Islet of Langerhans (tissue), 1 donor: ENCODE measurements around the gene LDLR.
"Not testable (repeated sequence)": the region's sequence is repeated elsewhere in the genome, so short reads cannot be mapped to it uniquely, and the experiment has no call there.

Source experiments
- FAIRE-seq: peaks from one replicate; lab custom pipeline; 2011; peaks lifted over from hg19 to GRCh38; lab: Jason Lieb, UNC

LDLR gene

DNA sequence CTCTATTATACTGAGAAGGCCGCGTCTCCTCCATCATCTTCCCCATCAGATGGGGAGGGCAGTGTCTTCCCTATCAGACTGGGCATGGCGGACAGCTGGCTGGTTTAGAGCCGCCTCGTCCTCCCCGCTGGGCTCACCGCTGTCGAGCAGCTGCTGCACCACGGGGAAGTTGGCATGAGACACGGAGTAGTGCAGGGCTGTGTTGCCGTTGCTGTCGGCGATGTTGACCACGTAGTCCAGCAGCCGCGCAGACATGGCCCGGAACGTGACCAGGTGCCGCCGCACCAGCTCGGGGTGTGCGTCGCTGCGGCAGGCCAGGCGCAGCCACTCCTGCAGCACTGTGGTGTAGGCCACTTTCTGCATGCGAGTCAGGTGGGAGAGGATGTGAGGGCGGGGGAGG lies 85.1 kb downstream of the LDLR start:
- no peak for FAIRE-seq

DNA sequence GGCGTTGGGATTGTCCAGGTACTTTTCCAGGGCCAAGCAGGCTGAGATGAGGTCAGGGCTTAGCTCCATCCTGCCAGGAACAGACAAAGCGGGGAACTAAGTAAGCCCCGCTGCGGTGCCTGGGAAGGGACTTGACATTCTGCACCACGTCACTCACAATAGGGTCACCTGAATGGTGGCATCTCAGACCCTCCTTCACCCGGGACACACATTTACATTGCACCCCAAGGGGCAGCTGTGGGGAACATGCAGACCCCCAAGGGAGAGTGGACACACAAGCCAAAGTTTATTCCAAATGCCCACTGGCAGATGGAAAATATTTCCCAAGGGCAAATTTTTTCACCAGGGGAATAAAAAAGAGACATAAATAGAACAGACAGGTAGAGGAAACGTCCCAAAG lies 86.7 kb downstream of the LDLR start:
- FAIRE-seq, result no peak

DNA sequence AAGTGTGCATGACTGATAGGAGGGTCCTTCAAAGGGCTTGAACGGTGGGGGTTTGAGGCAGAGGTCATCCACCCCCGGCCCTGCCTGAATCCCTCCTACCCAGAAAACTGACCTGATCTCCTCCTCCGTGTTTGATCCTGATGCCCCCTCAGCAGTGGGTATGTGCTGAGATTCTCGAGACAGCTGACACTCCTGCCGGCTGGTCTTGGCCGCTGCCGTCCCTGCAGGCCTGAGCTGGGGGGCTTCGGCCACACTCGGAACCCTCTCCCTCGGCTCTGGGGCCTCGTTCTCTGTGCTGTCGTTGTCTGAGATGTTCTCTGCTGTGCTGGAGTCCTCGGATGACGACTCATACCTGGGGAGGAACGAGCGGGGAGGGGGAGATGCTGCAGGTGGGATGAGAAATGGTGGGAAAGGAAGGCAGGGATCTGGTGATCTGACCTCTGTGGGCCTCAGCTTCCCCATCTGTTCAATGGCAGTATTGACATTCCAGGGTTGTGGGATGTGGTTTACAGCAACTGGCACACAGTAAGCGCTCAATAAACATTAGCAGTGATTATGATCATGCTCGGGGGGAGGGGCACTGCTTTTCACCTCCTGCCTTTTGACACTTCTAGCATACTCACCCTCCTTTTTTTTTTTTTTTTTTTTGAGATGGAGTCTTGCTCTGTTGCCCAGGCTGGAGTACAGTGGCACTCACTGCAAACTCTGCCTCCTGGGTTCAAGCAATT lies 87.4 kb downstream of the LDLR start:
- FAIRE-seq, result no peak

DNA sequence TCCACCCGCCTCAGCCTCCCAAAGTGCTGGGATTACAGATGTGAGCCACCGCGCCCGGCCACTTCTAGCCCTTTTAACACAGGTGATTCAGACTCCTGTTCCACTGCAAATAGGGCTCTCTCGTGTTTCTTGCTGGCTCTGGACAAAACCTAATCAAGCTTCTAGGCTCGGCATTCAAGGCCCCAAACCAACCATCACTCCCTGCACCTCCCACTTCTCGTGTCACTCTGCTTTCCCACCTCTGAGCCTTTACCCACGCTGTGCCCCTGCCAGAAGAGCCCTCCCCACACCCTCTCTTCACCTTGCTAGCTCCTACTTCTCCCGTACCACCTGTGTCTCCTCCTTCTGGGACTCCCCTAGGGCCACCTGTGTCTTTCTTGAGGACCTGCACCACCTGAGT lies 88.3 kb downstream of the LDLR start:
- no peak for FAIRE-seq

DNA sequence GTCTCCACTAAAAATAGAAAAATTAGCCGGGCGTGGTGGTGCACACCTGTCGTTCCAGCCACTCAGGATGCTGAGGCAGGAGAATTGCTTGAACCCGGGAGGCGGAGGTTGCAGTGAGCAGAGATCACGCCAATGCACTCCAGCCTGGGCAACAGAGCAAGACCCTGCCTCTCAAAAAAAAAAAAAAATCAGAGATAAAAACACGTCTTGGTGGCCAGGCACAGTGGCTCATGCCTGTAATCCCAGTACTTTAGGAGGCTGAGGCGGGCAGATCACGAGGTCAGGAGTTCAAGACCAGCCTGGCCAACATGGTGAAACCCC lies 89.8 kb downstream of the LDLR start:
- not testable (repeated sequence) for FAIRE-seq

DNA sequence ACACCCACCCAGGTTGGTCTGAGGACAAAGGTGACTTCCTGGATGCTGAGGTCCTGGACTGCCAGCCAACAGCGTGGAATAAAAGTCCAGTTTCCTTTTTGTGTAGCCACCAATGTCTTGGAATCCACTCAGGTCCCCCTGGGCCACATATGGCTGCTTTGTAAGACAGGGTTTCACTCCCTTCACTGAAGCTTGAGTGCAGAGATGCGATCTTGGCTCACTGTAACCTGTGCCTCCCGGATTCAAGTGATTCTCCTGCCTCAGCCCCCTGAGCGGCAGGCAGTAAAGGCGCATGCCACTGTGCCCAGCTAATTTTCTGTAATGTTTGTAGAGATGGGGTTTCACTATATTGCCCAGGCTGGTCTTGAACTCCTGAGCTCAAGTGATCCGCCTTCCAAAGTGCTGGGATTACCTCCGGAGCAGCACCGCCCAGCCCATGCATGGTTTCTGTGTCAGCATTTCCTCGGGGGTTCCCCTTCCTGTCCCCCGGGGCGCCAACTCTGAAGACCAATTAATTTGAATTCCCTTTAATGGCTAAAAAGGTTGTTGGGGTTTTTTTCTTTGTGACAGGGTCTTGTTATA lies 90.5 kb downstream of the LDLR start:
- FAIRE-seq, result no peak

DNA sequence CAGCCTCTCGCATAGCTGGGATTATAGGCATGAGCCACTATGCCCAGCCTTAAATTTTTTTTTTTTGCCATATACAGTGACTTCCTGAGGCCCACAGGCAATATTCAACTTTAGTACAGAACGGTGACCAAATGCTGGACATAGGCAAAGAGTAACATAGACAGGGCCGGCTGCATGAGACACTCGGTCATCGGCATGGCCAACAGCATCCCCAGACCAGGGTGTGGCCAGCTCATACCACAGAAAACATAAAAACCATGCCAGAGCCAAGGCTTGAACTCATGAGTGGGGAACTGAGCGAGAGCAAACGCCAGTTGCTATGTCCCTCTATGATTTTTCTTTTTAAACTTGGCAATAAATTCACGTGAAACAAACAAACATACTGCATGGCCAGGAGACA lies 91.1 kb downstream of the LDLR start:
- no peak for FAIRE-seq

DNA sequence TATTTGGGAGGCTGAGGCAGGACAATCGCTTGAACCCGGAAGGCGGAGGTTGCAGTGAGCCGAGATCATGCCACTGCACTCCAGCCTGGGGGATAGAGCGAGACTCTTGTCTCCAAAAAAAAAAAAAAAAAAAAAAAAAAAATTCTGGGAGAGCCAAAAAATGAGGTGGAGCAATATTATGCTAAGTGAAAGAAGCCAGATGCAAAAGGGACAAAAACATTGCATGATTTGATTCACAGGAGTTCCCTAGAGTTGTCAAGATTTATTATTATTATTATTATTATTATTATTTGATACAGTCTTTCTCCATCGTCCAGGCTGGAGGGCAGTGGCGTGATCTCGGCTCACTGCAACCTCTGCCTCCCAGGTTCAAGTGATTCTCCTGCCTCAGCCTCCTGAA lies 91.7 kb downstream of the LDLR start:
- not testable (repeated sequence) for FAIRE-seq

DNA sequence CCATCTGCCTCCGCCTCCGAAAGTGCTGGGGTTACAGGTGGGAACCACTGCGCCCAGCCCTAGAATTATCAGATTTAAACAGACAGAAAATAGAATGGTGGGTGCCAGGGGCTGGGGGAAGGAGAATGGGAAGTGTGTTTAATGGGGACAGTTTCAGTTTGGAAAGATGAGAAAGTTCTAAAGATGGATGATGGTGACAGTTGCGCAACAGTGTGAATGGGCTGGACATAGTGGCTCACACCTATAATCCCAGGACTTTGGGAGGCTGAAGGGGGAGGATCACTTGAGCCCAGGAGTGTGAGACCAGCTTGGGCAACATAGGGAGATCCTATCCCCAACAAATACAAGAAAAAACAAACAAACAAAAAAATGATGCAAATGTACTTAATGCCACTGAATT lies 92.2 kb downstream of the LDLR start:
- FAIRE-seq, result no peak
